GM04503 (cell line): Measurements from ENCODE around the gene CEP72.

Experiments used
- DNase-seq: peaks from one replicate; pipeline ENCODE4 v3.0.0-alpha.2; 2012; ENCODE audit warnings: low read depth

The CEP72 gene

GRCh38 chr5:639584-640213 is 27.6 kb downstream of the CEP72 start:
- DNase-seq = no peak

GRCh38 chr5:640461-641330 is 28.6 kb downstream of the CEP72 start:
- no peak for DNase-seq

GRCh38 chr5:641331-641765 is 29.2 kb downstream of the CEP72 start:
- DNase-seq = no peak

DNA sequence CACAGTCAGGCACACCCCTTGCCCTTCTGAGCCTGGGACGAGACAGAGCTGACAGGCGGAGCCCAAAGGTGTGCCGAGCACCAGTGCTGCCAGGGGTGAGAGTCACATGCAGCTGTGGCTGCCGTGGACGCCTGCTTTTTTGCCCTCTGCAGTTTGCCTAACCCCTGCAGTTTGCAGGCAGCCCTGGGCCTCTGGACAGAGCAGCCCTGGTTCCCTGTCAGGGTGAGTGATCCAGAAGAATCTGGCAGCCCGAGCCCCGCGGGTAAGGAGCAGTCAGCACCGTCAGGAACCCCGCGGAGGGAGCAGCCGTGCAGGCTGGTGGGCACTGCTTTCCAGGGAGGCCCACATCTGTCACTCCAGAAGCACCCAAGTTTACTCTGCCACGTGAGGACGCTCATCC is 30.3 kb downstream of the CEP72 start:
- no peak for DNase-seq

DNA sequence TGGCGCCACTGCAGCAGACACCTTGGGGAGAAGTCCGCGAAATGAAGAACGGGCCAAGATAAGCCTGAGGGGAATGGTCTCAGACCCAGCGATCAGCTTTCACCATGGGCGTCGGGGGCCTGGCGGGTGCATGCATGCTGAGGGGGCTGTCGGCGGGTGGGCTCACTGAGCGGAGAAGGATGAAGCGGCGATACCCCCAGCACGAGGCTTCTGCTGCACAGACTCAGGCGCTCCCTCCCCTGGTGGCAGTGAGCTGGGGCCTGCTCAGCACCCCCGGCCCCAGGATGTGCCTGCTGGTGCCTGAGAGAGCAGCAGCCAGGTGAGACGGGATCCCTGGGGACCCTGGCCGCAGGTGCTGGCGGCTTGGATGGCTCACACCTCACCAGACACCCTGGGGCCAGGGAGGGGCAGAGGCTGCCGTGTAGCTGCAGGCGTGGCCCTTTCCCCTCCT is 31.2 kb downstream of the CEP72 start:
- no peak for DNase-seq

DNA sequence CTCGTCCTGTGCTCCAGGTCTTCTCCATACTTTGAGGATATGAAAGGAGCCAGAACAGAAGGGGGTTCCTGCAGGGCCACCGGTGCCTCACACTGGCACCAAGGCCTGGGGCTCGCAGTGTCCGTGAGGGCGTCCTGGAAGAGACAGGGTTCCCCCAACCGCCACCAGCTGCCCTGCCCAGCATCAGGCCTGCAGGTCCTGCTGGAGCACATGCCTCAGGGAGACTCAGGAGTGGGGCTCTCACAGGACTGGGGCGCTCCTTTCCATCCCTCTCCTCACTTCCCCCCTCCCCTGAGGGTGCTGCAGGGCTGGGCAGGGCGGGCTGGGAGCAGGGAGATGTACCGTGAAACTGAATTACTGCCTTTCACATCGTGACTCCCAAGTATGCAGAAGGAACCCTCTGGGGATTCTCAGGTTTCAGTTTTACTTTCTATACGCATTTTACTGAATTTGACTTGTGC is 31.7 kb downstream of the CEP72 start:
- DNase-seq = no peak

GRCh38 chr5:644509-644908 is 32.4 kb downstream of the CEP72 start:
- no peak for DNase-seq

DNA sequence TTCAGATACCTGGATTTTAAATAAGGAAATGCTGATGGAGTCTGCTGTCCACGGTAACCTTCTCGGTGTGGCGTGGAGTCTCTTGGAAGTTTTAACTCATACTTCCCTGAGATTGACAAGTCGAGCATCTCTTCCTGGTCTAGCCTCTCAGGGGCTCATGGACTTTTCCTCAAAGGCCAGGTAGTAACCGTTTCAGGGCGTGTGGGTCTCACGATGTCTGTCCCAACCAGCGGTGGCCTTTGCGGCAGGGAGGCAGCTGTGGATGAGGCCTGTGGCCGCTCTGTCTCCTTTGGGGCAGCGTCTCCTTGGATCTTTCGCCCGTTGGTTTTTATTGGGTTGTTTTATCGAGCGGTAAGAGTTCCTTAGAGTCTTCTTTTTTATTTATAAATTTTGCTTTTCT is 32.8 kb downstream of the CEP72 start:
- DNase-seq = no peak

GRCh38 chr5:645421-645820 is 33.3 kb downstream of the CEP72 start:
- DNase-seq = no peak

- no peak for DNase-seq
Measured at GRCh38 chr5:646396-647201, 34.5 kb downstream of the CEP72 start.

DNA sequence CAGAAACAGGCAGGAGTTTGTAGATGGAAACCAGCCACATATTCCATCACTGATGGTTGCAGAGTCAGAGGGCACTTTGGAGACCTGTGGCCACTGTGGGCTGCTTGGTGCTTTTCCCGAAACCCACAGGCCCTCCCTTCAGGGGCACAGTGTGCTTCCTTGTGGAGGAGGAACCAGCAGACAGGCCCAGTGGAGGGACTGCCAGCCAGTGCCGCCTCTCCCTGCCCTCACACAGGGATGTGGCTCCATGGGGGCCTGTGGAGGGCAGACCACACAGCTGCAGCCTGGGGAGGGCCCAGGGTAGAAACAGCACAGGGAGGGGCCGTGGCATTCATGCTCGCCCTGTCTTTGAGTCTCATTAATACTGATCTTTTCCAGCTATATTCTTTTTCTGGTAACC is 35.2 kb downstream of the CEP72 start:
- no peak for DNase-seq

- DNase-seq = no peak
Measured at GRCh38 chr5:647727-648126, 35.6 kb downstream of the CEP72 start.

DNA sequence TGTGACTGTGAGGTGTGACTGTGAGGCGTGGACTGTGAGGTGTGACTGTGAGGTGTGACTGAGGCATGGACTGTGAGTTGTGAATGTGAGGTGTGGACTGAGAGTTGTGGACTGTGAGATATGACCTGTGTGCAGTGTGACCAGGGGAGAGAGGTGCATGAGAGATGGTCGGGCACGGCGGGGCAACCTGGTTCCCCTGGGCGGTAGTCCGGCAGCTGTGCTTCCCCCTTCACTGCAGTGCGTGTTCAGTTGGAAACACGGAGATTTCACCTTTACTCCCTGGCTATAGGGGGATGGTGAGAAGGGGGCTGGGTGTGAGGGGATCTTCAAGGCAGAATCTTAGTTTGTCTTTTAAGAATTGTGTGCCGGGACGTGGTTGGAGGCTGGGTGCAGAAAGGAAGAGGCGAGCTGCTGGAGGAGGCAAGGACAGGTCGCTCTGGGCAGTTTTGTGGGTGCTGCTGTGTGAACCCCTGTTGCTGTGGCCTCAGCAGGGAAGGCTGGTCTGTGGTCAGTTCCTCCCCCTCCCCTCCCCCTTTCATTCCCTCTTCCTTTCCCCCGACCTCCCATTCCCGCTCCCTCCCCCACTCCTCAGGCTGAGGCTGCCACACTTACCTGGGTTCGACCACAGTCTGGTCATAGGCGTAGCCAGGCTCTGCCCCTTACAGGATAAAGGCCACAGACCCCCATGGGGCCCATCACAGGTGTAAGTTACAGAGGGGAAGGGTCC is 39.3 kb downstream of the CEP72 start:
- no peak for DNase-seq

DNA sequence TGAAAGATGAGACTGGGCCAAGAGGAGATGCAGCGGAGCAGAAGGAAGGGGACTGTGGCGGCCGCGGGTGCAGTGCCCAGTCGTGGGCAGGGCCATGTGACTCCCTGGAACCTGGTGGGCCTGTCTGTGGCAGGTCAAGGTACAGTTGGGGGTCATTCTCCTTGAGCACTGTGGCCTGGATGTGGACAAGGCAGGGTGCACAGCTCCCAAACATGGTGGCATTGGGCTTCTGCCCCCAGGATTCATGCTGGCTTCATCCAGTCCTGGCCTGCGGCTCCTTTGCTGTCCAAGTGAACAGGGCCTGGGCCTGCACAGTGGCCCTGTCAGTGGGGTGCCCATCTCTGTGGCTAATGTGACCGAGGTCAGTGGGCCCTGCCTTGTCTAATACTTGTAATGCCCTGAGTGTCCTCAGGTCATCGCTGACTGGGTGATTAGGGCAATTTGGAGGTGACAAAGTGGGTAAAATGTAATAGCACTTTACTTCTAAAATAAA is 39.9 kb downstream of the CEP72 start:
- DNase-seq = no peak

DNA sequence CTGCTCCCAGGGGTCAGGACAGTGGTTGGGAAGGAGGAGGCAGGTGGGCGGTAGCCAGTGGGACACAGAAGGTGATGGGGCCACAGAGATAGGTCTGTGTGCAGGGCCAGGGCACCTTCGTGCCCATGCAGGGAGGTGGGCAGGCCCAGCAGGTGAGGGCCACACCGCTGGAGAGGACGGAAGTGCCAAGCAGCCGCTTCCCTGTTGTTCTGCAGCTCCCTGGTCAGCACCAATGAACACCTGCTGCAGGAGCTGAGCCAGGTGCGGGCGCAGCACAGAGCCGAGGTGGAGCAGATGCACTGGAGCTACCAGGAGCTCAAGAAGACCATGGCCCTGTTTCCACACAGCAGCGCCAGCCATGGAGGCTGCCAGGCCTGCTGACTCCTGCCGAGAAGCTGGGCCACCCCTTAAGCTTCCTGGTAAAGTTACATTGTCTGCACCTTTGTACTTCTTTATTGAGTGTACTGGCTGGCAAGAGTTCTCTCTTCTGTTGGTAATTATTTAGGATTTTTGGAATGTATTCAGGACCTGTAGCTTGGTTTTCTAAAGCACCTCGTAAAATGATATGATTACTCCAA is 40.7 kb downstream of the CEP72 start:
- DNase-seq = no peak

DNA sequence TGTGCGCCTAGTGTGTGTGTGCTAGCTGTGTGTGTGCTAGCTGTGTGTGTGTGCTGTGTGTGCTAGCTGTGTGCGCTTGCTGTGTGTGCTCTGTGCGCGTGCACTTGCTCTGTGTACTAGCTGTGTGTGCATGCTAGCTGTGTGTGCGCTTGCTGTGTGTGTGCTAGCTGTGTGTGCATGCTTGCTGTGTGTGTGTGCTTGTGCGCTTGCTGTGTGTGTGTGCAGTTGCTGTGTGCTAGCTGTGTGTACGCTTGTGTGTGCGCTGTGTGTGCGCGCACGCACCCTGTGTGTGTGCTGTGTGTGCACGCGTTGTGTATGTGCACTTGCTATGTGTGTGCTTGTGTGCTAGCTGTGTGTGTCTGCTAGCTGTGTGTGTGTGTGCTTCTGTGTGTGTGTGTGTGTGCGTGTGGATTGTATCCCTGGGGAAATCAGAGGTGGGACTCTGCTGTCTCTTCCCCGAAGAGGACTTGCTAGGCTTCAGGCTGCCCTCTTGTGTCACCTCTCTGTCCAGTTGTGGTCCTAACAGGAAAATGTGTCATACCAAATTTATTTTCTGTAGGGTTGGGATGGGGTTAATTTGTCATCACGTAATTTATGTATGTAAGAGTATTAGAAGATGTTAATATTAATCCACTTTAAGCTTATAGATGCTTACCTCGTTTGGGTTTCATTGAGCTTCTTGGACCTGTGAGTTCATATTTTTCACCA is 42.1 kb downstream of the CEP72 start:
- no peak for DNase-seq

DNA sequence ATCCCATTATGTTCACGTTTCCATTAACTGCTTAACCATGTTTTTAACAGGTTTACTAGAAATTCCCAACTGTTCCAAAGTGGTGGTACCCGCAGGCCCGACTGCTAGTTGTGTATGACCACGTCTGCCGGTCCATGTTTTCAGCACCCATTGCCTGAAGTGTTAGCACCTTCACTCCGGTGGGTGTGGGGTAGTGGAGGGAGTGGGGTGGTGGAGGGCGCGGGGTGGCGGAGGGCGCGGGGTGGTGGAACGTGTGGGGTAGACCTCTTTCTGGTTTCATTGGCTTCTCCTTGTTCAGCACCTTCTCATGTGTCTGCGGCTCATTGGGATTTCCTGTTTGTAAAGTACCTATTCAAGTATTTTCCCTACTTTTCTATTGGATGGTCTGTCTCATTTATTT is 43.3 kb downstream of the CEP72 start:
- DNase-seq = no peak

GRCh38 chr5:657570-657969 is 45.4 kb downstream of the CEP72 start:
- no peak for DNase-seq

- no peak for DNase-seq
Measured at GRCh38 chr5:658103-658502, 46.0 kb downstream of the CEP72 start.

DNA sequence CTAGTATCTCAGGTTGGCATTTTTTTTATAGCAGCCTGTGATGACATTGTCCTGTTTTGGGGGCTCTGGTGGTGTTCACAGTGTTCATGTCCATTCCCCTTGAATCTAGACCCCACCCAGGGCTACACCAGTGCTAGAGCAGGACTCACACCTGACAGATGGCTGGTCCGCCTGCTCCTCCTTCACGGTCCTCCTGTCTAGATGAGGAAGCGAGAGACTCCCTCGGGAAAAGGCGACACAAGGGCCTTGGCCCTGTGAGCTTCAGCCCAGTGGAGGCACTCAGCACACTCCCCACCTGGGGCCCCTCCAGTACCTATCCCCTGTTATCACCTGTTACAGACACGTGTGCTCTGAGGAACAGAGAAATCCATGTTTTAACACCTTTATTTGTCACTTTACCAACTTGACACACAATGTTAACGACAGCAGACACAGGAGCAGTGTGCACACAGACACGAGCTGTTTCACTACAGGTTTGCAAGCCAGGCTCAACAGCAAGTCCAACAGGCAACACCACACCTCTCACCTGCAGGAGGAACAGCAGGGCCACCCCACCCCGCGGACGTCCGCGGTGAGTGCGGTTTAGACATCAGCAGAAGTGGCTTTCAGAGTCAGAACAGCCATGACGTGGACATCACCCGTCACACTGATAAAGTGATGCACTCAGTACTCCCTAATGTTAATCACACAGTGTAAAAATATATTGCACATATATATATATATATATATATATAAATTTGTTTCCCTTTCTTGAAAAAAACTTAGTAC is 47.5 kb downstream of the CEP72 start:
- DNase-seq = no peak
